HG03095 (cell line): ENCODE data around the gene DACH2.
"Not testable (repeated sequence)": the region's sequence is repeated elsewhere in the genome, so short reads cannot be mapped to it uniquely, and the experiment has no call there.

ENCODE experiments used
- ATAC-seq: cut with Tn5 transposase; IDR thresholded peaks from one replicate; pipeline ENCODE4 v1.9.1; 2021; ENCODE audit warnings: moderate library complexity; ENCODE audit not compliant: unreplicated experiment

The DACH2 gene

DNA sequence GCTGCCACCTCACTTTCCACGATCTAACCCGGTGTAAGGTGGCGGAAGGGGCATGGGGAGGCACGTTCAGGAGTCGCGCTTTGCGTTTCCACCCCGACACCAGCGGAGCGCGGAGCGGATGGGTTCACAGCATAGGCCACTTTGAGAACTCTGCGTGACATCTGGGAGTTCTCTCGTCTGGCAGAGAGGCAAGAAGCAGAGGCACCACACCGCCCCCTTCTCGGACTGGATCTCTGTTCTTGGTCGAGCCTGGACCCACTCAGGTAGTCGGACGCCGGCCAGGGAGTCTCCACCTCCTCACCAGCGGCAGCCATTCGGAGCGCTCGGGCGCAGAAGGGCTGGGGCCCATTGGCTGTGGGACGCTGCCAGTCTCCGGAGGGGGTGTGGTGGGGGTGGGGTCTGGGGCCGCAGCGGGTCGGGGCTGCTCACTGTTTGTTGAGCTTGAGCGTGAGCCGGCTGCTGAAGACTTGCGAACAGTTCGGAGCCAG is at the start of gene DACH2:
Gene DACH2 (plus strand): TSS at position 428 of the 488 bp plus-strand sequence.
- peak; percentile 92 for ATAC-seq

DNA sequence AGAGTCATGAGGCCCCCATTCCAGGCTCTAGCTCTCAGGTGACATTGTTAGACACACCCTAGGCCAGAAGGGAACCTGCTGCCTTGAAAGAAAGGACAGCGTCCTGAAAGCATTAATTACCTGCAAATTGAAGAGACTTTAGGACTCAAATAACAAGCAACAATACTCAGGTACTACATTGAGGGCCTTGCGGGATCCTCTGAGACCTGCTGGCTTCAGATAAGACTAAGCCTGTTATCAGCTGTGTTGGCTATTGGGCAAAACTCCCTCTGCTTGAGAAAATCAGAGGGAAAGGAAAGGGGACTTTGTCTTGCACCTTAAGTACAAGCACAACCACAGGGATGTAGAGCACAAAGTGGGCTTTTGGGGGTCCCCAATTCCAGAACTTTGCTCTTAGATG is 45.9 kb upstream of the DACH2 start:
- no peak for ATAC-seq

DNA sequence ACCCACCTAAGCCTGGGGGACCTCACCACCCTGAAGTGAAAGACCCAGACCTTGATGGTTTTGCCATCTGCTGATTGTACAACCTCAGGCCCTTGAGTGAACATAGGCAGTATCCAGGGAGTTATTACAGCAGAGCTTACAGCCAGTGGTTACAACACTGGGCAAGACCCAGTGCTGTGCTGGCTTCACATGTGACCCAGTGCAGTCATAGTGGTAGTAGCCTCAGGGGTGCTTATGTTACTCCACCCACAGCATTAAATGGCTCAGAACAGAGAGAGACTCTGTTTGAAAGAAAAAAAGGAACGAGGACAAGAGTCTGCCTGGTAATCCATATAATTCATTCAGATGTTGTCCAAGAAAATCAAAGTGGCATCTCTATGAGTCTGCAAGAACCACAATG is 45.2 kb upstream of the DACH2 start:
- ATAC-seq = no peak

DNA sequence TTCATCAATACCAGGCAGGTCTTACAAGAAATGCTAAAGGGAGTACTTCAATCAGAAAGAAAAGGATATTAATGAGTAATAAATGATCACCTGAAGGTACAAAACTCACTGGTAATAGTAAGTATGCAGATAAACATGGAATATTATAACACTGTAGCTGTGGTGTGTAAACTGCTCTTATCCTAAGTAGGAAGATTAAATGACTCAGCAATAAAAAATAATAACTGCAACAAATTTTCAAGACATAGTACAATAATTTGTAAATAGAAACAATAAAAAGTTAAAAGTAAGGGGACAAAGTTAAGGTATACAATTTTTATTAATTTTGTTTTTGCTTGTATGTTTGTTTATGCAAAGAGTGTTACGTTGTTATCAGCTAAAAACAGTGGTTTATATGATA is 43.7 kb upstream of the DACH2 start:
- no peak for ATAC-seq

DNA sequence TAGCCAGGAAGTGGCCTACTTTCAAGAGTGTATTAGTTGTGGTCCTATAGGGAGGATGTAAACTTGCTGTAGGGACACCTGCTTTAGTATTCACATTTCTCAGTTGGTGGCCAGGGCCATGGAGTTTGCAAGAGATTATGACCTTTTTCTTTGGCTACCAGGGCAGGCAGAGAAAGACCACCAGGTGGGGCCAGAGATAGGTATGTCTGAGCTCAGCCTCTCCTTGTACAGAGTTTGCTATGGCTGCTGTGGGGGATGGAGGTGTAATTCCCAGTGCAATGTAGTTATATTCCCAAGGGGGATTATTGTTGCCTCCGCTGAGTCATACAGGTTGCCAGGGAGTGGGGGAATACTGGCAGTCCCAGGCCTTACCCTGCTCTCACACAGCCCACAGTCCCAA is 26.3 kb upstream of the DACH2 start:
- no peak for ATAC-seq

DNA sequence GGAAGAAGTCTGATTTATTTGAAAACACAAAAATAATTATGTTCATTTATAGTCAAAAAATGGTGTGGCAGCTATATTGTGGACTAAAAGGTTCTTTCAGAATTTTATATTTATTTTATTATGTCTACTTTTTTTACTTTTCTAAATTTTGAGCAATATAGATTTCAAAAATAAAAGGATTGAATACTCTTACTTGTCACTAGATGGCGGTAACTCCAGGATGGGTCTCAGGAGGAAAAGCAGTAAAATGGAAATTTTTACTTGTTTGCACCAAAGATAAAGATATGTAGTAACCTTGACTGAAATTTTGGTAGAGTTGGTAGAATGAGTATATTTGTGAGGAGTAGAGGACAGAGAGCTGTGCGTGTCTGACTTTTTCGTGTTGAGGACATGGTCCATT is 14.5 kb upstream of the DACH2 start:
- ATAC-seq = no peak

DNA sequence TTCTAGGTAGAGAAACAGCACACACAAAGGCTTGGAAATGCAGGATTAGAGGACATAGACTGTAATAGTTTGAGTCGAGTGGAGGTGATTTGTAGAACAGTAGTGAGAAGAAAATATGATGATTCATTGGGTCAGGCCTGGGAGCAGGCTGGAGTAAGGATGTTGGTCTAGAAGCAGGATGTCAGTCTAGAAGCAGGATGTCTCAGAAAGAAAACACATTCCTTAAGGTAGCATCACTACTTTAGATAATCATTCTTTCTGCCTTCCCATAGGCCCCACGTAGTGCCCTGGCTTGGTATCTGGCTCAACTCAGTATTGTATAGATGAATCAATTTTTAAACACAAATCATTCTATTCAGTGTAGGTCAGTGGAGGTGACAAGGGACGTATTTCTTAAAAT is 11.2 kb upstream of the DACH2 start:
- no peak for ATAC-seq

DNA sequence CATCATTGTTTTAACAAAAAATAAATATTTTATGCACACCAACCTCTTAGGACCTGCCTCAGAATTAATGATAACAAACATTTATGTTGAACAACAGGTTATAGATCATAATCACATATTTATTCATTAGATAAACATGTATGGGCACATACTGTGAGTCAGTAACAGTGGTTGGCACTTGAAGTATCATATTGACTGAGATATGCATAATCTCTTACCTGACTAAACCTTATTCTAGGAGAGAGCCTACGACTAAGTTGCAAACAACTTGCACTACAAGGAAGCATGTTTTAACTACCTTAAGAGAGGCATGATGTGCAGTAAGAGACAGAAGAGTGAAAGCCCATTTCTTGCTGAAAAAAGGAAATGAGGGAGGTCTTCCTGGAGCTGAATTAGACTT is 6.5 kb upstream of the DACH2 start:
- ATAC-seq = no peak

DNA sequence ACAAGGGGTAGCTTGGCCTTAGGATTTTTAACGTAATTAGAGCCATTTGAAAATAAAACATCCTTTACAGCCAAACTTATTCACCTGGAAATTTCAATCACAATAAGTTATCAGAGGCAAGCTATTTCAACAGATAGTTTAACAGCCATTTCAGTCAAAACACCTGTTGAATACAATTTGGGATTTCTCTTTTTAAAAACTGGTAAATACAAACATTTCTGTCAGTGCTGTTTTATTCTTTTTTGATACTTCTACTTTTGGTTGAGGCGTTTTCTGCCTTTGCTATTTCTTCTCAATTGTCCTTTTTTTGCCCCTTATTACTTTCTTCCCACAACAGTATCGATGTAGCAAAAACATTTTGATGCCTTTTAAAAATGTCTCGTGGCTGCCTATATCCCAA is 2.1 kb upstream of the DACH2 start:
- ATAC-seq = no peak

DNA sequence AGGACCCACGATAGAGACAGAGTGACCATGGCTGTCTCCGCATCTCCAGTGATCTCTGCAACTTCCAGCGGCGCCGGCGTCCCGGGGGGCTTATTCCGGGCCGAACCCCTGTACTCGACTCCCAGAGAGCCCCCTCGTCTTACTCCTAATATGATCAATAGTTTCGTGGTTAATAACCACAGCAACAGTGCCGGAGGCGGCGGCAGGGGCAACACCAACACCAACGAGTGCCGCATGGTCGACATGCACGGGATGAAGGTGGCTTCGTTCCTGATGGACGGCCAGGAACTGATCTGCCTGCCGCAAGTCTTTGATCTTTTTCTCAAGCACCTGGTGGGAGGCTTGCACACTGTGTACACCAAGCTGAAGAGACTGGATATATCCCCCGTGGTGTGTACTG is 343 bp downstream of the DACH2 start:
- no peak for ATAC-seq

DNA sequence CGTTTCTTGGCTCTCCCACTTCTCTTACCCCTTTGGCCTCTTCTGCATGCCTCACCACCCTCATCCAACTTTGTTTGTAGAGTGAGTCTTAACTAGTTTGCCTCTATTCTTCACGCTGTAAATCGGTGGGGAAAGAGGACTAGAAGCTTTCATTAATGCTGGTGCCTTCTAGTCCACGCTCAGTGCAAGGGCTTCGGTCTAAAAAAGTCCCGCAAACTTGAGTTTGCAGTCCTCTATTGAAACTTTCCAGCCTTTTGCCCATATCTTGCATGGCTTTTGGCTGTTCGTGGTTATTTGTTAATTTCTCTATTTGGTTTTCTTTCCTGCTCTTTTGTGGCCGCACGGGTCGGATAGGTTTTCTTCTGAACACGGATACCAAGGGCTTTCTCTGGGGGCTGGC is 868 bp downstream of the DACH2 start:
- ATAC-seq = no peak

DNA sequence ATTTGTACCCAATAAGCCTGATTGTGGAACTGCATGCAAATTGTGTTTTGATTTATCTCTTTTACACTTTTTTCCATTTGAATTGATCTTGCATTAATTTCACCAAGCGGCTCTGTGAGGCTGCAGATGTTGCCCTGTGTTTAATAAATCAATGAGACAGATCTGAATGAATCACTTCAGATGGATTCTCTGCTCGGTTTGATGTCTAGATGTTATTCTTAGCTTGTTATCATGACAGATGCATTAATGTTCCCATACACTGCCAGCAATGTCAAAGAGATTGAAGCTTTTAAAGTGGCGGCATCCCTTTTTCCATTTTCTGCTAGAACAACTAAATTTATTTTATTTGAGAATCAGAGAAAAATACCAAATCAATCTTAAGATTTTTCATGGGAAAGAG is 6.3 kb downstream of the DACH2 start:
- ATAC-seq = no peak

DNA sequence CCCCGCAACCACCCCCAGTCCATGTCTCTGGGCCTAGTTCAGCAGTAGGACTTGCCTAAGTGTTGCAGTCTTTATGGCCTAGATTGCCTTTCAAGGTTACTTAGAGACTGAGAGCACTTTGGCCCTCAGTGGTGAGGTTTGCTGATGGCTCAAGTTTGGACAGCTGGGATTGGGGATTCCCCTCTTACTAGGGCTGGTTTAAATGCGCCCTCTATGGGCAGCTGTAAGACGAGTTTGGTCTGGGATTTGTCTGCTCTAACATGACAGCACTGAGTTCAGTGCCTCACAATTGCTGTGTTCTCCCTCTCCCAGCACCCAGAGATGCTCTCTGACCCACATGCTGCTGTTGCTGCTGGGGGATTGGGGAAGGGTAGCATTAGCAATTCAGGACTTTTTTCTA is 23.1 kb downstream of the DACH2 start:
- ATAC-seq = peak; percentile 77

DNA sequence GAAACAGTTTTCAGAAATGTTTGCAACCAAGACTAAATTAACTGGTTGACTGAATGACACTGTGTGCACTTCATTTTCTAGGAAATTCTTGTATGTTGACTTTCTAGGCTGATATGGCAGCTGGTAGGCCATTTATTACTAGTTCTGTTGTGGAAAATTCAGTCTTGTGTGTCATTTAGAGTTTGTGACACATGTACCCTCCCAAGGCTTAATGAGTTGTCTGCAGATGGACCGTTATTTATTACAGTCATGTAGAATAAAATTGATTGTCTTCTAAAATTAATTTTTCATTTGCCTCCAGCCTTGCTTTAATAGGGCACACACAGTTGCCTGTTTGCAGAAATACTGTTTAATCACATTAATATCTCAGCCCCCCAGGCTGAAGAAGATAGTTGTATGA is 30.7 kb downstream of the DACH2 start:
- no peak for ATAC-seq

DNA sequence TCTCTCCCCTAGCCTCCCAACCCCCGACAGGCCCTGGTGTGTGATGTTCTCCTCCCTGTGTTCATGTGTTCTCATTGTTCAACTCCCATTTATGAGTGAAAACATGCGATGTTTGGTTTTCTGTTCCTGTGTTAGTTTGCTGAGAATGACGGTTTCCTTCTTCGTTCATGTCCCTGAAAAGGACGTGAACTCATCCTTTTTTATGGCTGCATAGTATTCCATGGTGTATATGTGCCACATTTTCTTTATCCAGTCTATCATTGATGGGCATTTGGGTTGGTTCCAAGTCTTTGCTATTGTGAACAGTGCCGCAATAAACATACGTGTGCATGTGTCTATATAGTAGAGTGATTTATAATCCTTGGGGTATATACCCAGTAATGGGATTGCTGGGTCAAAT is 33.1 kb downstream of the DACH2 start:
- not testable (repeated sequence) for ATAC-seq

DNA sequence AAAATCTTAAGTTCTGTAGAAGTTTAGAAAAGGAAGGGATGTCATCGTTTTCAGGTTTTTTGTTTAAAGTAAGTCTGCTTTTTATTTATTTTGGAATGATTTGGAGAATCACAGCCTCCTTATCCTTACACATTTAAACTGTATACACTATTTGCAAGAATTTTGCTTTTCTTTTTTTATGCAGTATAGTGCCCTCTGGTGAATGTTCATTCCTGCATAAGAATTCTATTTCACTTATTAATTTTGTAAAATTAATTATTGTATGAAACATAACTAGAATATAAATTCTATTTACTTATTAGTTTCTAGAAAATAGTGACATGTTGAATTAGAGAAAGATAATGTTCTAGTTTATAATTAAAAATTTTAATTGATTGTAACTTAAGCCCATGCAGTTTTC is 44.6 kb downstream of the DACH2 start:
- no peak for ATAC-seq

DNA sequence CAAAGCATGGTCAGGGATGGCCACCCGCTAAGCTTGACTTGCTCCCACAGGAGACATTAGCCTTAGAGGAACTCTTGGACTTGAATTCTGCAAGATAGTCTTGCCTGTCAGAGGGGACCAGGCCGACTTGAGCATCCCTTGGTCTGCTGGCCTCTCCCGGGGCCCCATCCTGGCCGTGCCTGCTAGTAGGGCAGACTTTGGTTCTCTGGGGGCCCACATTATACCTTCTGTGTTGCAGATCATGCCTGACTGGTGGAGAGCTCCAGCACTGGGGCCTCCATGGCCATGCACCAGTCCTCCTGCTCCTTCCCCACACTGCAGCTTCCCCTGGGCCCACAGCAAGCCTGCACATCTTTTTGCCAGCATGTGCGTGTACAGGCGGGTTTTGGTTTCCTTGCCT is 46.5 kb downstream of the DACH2 start:
- ATAC-seq = no peak

DNA sequence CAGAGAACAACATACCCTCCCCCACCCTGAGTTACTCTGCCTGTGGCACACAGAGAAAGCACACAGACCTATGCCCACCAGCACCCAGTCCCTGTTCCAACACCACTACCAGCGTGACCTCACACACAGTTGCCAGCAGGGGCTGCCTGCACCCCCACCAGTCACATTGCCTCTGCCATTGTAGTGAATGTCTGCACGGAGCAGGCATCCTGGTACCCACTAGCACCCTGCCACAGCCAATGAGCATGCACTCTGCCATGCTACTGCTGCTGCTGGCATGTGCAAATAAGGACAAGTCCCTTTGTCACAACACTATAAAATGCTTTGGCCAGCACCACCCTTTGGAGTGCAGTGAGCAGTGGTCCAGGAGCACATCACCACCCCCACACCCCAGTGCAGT is 47.1 kb downstream of the DACH2 start:
- no peak for ATAC-seq

DNA sequence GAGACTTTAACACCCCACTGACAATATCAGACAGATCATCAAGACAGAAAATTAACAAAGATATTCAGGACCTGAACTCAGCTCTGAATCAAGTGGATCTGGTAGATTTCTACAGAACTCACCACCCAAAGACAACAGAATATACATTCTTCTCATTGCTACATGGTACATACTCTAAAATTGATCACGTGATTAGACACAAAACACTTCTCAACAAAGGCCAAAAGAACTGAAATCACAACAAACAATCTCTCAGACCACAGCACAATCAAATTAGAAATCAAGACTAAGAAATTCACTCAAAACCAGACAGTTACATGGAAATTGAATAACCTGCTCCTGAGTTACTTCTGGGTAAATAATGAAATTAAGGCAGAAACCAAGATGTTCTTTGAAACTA is 49.6 kb downstream of the DACH2 start:
- no peak for ATAC-seq

DNA sequence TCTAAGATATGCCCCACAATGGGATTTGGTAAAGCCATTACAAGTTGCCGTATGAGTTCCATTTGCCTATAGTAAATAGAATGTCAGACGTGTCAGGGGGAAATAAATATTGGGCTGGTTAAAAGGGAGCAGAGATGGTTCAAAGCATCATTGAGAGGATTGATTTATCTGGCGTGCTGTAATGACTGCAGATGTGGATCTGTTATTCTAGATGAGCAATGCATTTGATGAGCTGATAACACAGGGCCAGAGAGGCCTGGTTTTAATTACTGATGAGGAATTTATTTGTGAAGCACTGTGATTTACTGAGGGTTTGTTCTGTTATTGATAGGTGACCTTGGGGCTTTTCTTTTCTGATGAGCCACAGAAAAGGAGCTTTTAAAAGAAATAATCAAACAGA is 62.5 kb downstream of the DACH2 start:
- no peak for ATAC-seq

DNA sequence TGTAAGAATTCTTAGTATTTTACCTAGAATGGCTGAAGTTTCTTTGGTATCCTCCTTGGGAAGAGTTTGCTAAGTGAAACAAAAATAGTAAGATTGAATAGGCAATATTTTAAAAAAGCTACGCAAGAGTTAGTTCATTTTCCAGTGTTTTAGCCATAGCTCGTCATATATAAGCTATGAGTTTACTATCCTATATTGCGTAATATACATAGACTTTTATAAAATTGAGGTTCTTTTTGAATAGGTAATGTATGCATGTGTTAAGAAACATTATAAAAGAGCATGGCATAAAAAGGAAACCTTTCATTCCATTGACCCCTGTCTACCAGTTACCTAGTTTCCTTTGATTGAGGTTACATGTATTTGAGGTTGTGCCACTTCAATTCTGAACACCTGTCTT is 67.0 kb downstream of the DACH2 start:
- no peak for ATAC-seq

DNA sequence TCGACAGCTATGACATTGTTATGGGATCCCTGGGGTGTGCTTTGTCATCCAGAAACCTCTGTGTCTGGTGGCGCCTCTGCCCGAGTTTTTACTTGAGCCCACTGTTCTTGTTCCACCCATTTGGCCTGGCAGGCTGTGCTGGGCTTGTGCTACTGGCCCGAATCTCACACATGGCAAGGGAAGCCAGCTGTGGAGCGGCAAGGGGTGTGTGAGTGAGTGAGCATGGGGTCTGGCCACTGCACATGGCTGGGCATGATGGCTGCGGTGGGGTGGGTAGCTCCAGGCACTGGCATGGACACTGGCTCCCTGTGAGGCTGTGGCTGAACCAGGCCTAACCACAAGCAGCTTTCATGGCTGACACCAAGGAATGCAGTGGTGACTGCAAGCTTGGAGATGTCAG is 89.2 kb downstream of the DACH2 start:
- no peak for ATAC-seq

DNA sequence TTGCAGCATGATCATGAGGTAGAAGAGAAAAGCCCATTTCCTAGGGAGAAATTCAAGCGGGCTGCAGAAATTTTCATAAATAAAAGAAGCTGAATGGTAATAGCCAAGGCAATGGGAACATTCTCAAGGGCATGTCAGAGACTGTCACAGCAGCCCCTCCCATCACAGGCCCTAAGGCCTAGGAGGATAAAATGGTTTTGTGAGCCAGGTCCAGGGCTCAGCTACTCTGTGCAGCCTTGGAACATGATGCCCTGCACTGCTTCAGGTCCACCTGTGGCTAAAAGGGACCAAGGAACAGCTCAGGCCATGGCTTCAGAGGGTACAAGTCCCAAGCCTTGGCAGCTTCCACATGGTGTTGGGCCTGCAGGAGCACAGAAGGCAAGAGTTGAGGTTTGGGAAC is 93.3 kb downstream of the DACH2 start:
- no peak for ATAC-seq

DNA sequence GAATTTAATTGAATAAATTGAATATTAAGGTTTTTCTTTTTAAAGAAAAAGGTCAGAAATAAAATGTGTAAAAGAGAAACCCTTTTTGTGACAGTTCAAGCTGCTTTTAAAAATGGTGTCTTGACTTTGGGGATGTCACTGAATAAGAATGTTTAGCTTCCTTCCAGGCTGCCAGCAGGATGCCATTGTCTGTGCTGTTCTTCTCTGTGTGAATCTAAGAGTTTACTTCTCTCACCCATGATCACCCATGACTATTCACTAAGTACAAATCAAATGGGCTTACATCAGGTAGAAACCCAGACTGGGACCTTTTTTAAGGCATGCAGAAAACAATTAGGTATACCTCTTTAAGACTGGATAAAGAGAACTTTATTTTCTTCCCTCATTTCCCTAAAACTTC is 115.3 kb downstream of the DACH2 start:
- no peak for ATAC-seq
